PC-3 (cell line): ENCODE measurements around the gene XPO5. TPM values are rescaled to one million over a fixed set of nuclear protein-coding genes. Genes with fewer than 3 reads are reported as not detected.

Experiments used
- ATAC-seq: fragments of 200-7000 bp; cut with Tn5 transposase; 2 replicates; pipeline ENCODE4 v1.9.1; 2020; ENCODE audit warnings: mild to moderate bottlenecking, moderate library complexity
- BruUV-seq: library from RNA; stranded (reverse); fragments of 400-500 nt; replicated peaks from 2 replicates; lab custom pipeline; 2021; lab: Mats Ljungman, UMichigan
- CTCF ChIA-PET: fragments of 300-600 bp; sonication (Branson Sonifier 250); formaldehyde crosslinking; loops from one replicate; lab custom pipeline; 2022; ENCODE audit warnings: antibody characterized with exemption; lab: Charles Lee
- POLR2A ChIA-PET: fragments of 300-600 bp; sonication (Branson Sonifier 250); formaldehyde crosslinking; loops from one replicate; lab custom pipeline; 2022; ENCODE audit warnings: antibody characterized with exemption; ENCODE audit not compliant: unreplicated experiment; lab: Charles Lee
- DNase-seq: peaks from one replicate; pipeline ENCODE4 v3.0.0-alpha.2; 2015
- H2AFZ ChIP-seq: fragments of 300-600 bp; sonication (generic); 2 replicates; pipeline ENCODE4 v1.6.0; 2016; ENCODE audit warnings: antibody characterized with exemption, low read length
- H3F3A ChIP-seq: fragments of 300-600 bp; sonication (generic); one replicate; pipeline ENCODE4 v1.6.0; 2017; ENCODE audit warnings: antibody characterized with exemption, low read length, control low read depth, mild to moderate bottlenecking; ENCODE audit not compliant: unreplicated experiment
- H3K27ac ChIP-seq: fragments of 300-600 bp; sonication (generic); 2 replicates; pipeline ENCODE4 v1.5.1; 2016; ENCODE audit warnings: mild to moderate bottlenecking, low read length
- H3K27me3 ChIP-seq: fragments of 300-600 bp; sonication (generic); 2 replicates; pipeline ENCODE4 v1.6.1; 2016; ENCODE audit warnings: low read length, mixed read lengths
- H3K36me3 ChIP-seq: fragments of 300-600 bp; sonication (generic); 2 replicates; pipeline ENCODE4 v1.6.1; 2016; ENCODE audit warnings: low read depth, mixed run types, low read length, mixed read lengths
- H3K4me1 ChIP-seq: fragments of 300-600 bp; sonication (generic); 2 replicates; pipeline ENCODE4 v1.5.1; 2016; ENCODE audit warnings: low read length; ENCODE audit not compliant: insufficient read depth
- H3K4me2 ChIP-seq: fragments of 300-600 bp; sonication (generic); 2 replicates; pipeline ENCODE4 v1.6.0; 2016; ENCODE audit warnings: low read length
- H3K4me3 ChIP-seq: fragments of 300-600 bp; sonication (generic); 2 replicates; pipeline ENCODE4 v1.5.1; 2016; ENCODE audit warnings: mild to moderate bottlenecking, low read length, mixed read lengths
- H3K79me2 ChIP-seq: fragments of 300-600 bp; sonication (generic); 2 replicates; pipeline ENCODE4 v1.6.1; 2017; ENCODE audit warnings: low read length, mixed read lengths
- H3K9ac ChIP-seq: fragments of 300-600 bp; sonication (generic); 2 replicates; pipeline ENCODE4 v1.6.0; 2016; ENCODE audit warnings: mild to moderate bottlenecking, low read length
- H3K9me2 ChIP-seq: fragments of 300-600 bp; sonication (generic); replicated peaks from 2 replicates; pipeline ENCODE4 v1.6.1; 2016; ENCODE audit warnings: mixed run types, low read length, mixed read lengths
- H3K9me3 ChIP-seq: fragments of 300-600 bp; sonication (generic); 2 replicates; pipeline ENCODE4 v1.6.1; 2016; ENCODE audit warnings: low read length, mixed read lengths
- H4K20me1 ChIP-seq: fragments of 300-600 bp; sonication (generic); 2 replicates; pipeline ENCODE4 v1.6.1; 2016; ENCODE audit warnings: low read length, mixed read lengths
- CTCF ChIP-seq: fragments of 300-600 bp; sonication (generic); conservative IDR thresholded peaks from 2 replicates; pipeline ENCODE4 v1.5.1; 2017; ENCODE audit warnings: antibody characterized with exemption, low read depth, mild to moderate bottlenecking, low read length
- EZH2 ChIP-seq: fragments of 300-600 bp; sonication (generic); IDR thresholded peaks from one replicate; pipeline ENCODE4 v1.6.1; 2017; ENCODE audit warnings: antibody characterized with exemption, mild to moderate bottlenecking, low read length; ENCODE audit not compliant: unreplicated experiment
- EZH2phosphoT487 ChIP-seq: fragments of 300-600 bp; sonication (generic); IDR thresholded peaks from 2 replicates; pipeline ENCODE4 v1.6.1; 2018; ENCODE audit warnings: mild to moderate bottlenecking, antibody characterized with exemption, low read length, borderline replicate concordance
- intact Hi-C: fragments of 100-400 bp; cut with micrococcal nuclease; formaldehyde crosslinking; loops from 2 replicates; pipeline ENCODE4 v1.9.0; 2023
- total RNA-seq: library from RNA; depleted of rRNA; stranded (reverse); fragments of >200 nt; gene quantifications from 2 replicates; pipeline ENCODE4 v1.2.3, GENCODE V29; 2014; rRNA removed

Gene XPO5
- total RNA-seq, 1 experiment from 2014 or later, result 42.3 TPM

GRCh38 chr6:43472515-43472914 lies 103.3 kb downstream of the XPO5 start:
- no peaks in the 10 kb centered on the region for H3K36me3 ChIP-seq
- intact Hi-C loops, result no loop called here
- H3K79me2 ChIP-seq, result peaks cover 1% of the 10 kb centered on the region
- no peak overlapping the region for H2AFZ ChIP-seq
- no peaks in the 10 kb centered on the region for H4K20me1 ChIP-seq
- ChIA-PET CTCF (no interaction called here), POLR2A (no interaction called here)
- no peaks in the 10 kb centered on the region for H3F3A ChIP-seq
- H3K27ac ChIP-seq, result no peak overlapping the region
- no peaks in the 10 kb centered on the region for H3K27me3 ChIP-seq
- H3K9me2 ChIP-seq, result no peaks in the 10 kb centered on the region
- H3K4me3 ChIP-seq, result no peak overlapping the region
- ATAC-seq (no peak), DNase-seq (no peak)
- H3K9ac ChIP-seq, result no peak overlapping the region
- peaks cover 15% of the 10 kb centered on the region for H3K4me1 ChIP-seq
- no peaks in the 10 kb centered on the region for H3K9me3 ChIP-seq
- BruUV-seq, result no TSS peak
- TF ChIP-seq EZH2phosphoT487 (no peak), EZH2 (no peak), CTCF (no peak)
- H3K4me2 ChIP-seq, result no peak overlapping the region

Other genes starting within 250 kb of the XPO5 start
- 8.2 and 8.9 TPM in 2 replicates for gene ZNF318, start 206.4 kb downstream of the XPO5 start, total RNA-seq
- 23.1 and 40.5 TPM in 2 replicates for gene ABCC10, start 148.5 kb downstream of the XPO5 start, total RNA-seq
- gene DLK2, start 120.5 kb downstream of the XPO5 start, total RNA-seq, result 1.4 and 4.4 TPM in 2 replicates
- gene TJAP1, start 98.5 kb downstream of the XPO5 start, total RNA-seq, result 28.5 and 40.0 TPM in 2 replicates
- gene LRRC73, start 65.7 kb downstream of the XPO5 start, total RNA-seq, result 0.22 and 0.75 TPM in 2 replicates
- 89.7 and 93.9 TPM in 2 replicates for gene YIPF3, start 59.1 kb downstream of the XPO5 start, total RNA-seq
- gene POLR1C, start 58.9 kb downstream of the XPO5 start, total RNA-seq, result 61.4 and 69.7 TPM in 2 replicates
- 8.2 and 12.1 TPM in 2 replicates for gene POLH, start 147 bp upstream of the XPO5 start, total RNA-seq
- 38.1 and 47.6 TPM in 2 replicates for gene GTPBP2, start 53.2 kb upstream of the XPO5 start, total RNA-seq
- 25.1 and 40.9 TPM in 2 replicates for gene MAD2L1BP, start 59.8 kb upstream of the XPO5 start, total RNA-seq
- gene RSPH9, start 69.0 kb upstream of the XPO5 start, total RNA-seq, result not detected in 2 replicates
- gene MRPS18A, start 111.8 kb upstream of the XPO5 start, total RNA-seq, result 91.5 and 105 TPM in 2 replicates
- 146 and 190 TPM in 2 replicates for gene VEGFA, start 194.2 kb upstream of the XPO5 start, total RNA-seq